PC-3 (cell line): Measurements from ENCODE around the gene GZMA. TPM values are rescaled to one million over a fixed set of nuclear protein-coding genes. Genes with fewer than 3 reads are reported as not detected.
"Not testable (repeated sequence)": the region's sequence is repeated elsewhere in the genome, so short reads cannot be mapped to it uniquely, and the experiment has no call there.

Experiments
- ATAC-seq: fragments of 200-7000 bp; cut with Tn5 transposase; 2 replicates; pipeline ENCODE4 v1.9.1; 2020; ENCODE audit warnings: mild to moderate bottlenecking, moderate library complexity
- BruUV-seq: library from RNA; stranded (reverse); fragments of 400-500 nt; replicated peaks from 2 replicates; lab custom pipeline; 2021; lab: Mats Ljungman, UMichigan
- CTCF ChIA-PET: fragments of 300-600 bp; sonication (Branson Sonifier 250); formaldehyde crosslinking; loops from one replicate; lab custom pipeline; 2022; ENCODE audit warnings: antibody characterized with exemption; lab: Charles Lee
- POLR2A ChIA-PET: fragments of 300-600 bp; sonication (Branson Sonifier 250); formaldehyde crosslinking; loops from one replicate; lab custom pipeline; 2022; ENCODE audit warnings: antibody characterized with exemption; ENCODE audit not compliant: unreplicated experiment; lab: Charles Lee
- DNase-seq: peaks from one replicate; pipeline ENCODE4 v3.0.0-alpha.2; 2015
- H2AFZ ChIP-seq: fragments of 300-600 bp; sonication (generic); 2 replicates; pipeline ENCODE4 v1.6.0; 2016; ENCODE audit warnings: antibody characterized with exemption, low read length
- H3F3A ChIP-seq: fragments of 300-600 bp; sonication (generic); one replicate; pipeline ENCODE4 v1.6.0; 2017; ENCODE audit warnings: antibody characterized with exemption, low read length, control low read depth, mild to moderate bottlenecking; ENCODE audit not compliant: unreplicated experiment
- H3K27ac ChIP-seq: fragments of 300-600 bp; sonication (generic); 2 replicates; pipeline ENCODE4 v1.5.1; 2016; ENCODE audit warnings: mild to moderate bottlenecking, low read length
- H3K27me3 ChIP-seq: fragments of 300-600 bp; sonication (generic); 2 replicates; pipeline ENCODE4 v1.6.1; 2016; ENCODE audit warnings: low read length, mixed read lengths
- H3K36me3 ChIP-seq: fragments of 300-600 bp; sonication (generic); 2 replicates; pipeline ENCODE4 v1.6.1; 2016; ENCODE audit warnings: low read depth, mixed run types, low read length, mixed read lengths
- H3K4me1 ChIP-seq: fragments of 300-600 bp; sonication (generic); 2 replicates; pipeline ENCODE4 v1.5.1; 2016; ENCODE audit warnings: low read length; ENCODE audit not compliant: insufficient read depth
- H3K4me2 ChIP-seq: fragments of 300-600 bp; sonication (generic); 2 replicates; pipeline ENCODE4 v1.6.0; 2016; ENCODE audit warnings: low read length
- H3K4me3 ChIP-seq: fragments of 300-600 bp; sonication (generic); 2 replicates; pipeline ENCODE4 v1.5.1; 2016; ENCODE audit warnings: mild to moderate bottlenecking, low read length, mixed read lengths
- H3K79me2 ChIP-seq: fragments of 300-600 bp; sonication (generic); 2 replicates; pipeline ENCODE4 v1.6.1; 2017; ENCODE audit warnings: low read length, mixed read lengths
- H3K9ac ChIP-seq: fragments of 300-600 bp; sonication (generic); 2 replicates; pipeline ENCODE4 v1.6.0; 2016; ENCODE audit warnings: mild to moderate bottlenecking, low read length
- H3K9me2 ChIP-seq: fragments of 300-600 bp; sonication (generic); replicated peaks from 2 replicates; pipeline ENCODE4 v1.6.1; 2016; ENCODE audit warnings: mixed run types, low read length, mixed read lengths
- H3K9me3 ChIP-seq: fragments of 300-600 bp; sonication (generic); 2 replicates; pipeline ENCODE4 v1.6.1; 2016; ENCODE audit warnings: low read length, mixed read lengths
- H4K20me1 ChIP-seq: fragments of 300-600 bp; sonication (generic); 2 replicates; pipeline ENCODE4 v1.6.1; 2016; ENCODE audit warnings: low read length, mixed read lengths
- CTCF ChIP-seq: fragments of 300-600 bp; sonication (generic); conservative IDR thresholded peaks from 2 replicates; pipeline ENCODE4 v1.5.1; 2017; ENCODE audit warnings: antibody characterized with exemption, low read depth, mild to moderate bottlenecking, low read length
- EZH2 ChIP-seq: fragments of 300-600 bp; sonication (generic); IDR thresholded peaks from one replicate; pipeline ENCODE4 v1.6.1; 2017; ENCODE audit warnings: antibody characterized with exemption, mild to moderate bottlenecking, low read length; ENCODE audit not compliant: unreplicated experiment
- EZH2phosphoT487 ChIP-seq: fragments of 300-600 bp; sonication (generic); IDR thresholded peaks from 2 replicates; pipeline ENCODE4 v1.6.1; 2018; ENCODE audit warnings: mild to moderate bottlenecking, antibody characterized with exemption, low read length, borderline replicate concordance
- intact Hi-C: fragments of 100-400 bp; cut with micrococcal nuclease; formaldehyde crosslinking; loops from 2 replicates; pipeline ENCODE4 v1.9.0; 2023
- total RNA-seq: library from RNA; depleted of rRNA; stranded (reverse); fragments of >200 nt; gene quantifications from 2 replicates; pipeline ENCODE4 v1.2.3, GENCODE V29; 2014

GZMA gene
- total RNA-seq, 1 experiment from 2014 or later, result not detected

- POLR2A ChIA-PET, result no interaction called here
- no peaks in the 10 kb centered on the region for H4K20me1 ChIP-seq
Observed at GRCh38 chr5:55104946-55105701, 2.7 kb downstream of the GZMA start.

GRCh38 chr5:55105976-55106375 is 3.5 kb downstream of the GZMA start:
- H4K20me1 ChIP-seq, CTCF ChIA-PET, H3K27me3 ChIP-seq, intact Hi-C loops, H3K4me3 ChIP-seq, H3K4me1 ChIP-seq, H3K9me3 ChIP-seq, H3K9me2 ChIP-seq, ATAC-seq, H2AFZ ChIP-seq, H3K79me2 ChIP-seq, H3K27ac ChIP-seq, POLR2A ChIA-PET, H3K9ac ChIP-seq, H3K4me2 ChIP-seq, H3K36me3 ChIP-seq, H3F3A ChIP-seq, BruUV-seq, DNase-seq: not testable (repeated sequence)

More at GRCh38 chr5:55104946-55105701, 2.7 kb downstream of the GZMA start:
- H3K27ac ChIP-seq, result no peak overlapping the region
- CTCF ChIA-PET, result no interaction called here
- TF ChIP-seq EZH2 (no peak), EZH2phosphoT487 (no peak), CTCF (no peak)
- intact Hi-C loops, result no loop called here
- DNase-seq (no peak), ATAC-seq (no peak)
- H3K36me3 ChIP-seq, result no peaks in the 10 kb centered on the region
- H3F3A ChIP-seq, result no peaks in the 10 kb centered on the region
- no peak overlapping the region for H3K4me3 ChIP-seq
- H3K4me2 ChIP-seq, result no peak overlapping the region
- no peaks in the 10 kb centered on the region for H3K4me1 ChIP-seq
- no peak overlapping the region for H2AFZ ChIP-seq
- no TSS peak for BruUV-seq
- no peaks in the 10 kb centered on the region for H3K79me2 ChIP-seq
- H3K9me2 ChIP-seq, result no peaks in the 10 kb centered on the region
- no peaks in the 10 kb centered on the region for H3K27me3 ChIP-seq
- no peak overlapping the region for H3K9ac ChIP-seq
- H3K9me3 ChIP-seq, result no peaks in the 10 kb centered on the region

GRCh38 chr5:55108661-55109060 is 6.2 kb downstream of the GZMA start:
- CTCF ChIA-PET, result no interaction called here

More at GRCh38 chr5:55108661-55109060, 6.2 kb downstream of the GZMA start:
- Histone ChIP-seq H3K36me3 (no peaks in the 10 kb centered on the region), H3K27ac (no peak overlapping the region), H3K4me1 (no peaks in the 10 kb centered on the region), H3K9me3 (no peaks in the 10 kb centered on the region), H3K79me2 (no peaks in the 10 kb centered on the region), H3K27me3 (no peaks in the 10 kb centered on the region), H3K9me2 (no peaks in the 10 kb centered on the region), H3F3A (no peaks in the 10 kb centered on the region), H4K20me1 (no peaks in the 10 kb centered on the region), H2AFZ (no peak overlapping the region), H3K9ac (no peak overlapping the region), H3K4me3 (no peak overlapping the region), H3K4me2 (no peak overlapping the region)
- BruUV-seq, result no TSS peak
- ATAC-seq, result no peak
- no peak for DNase-seq
- POLR2A ChIA-PET, result no interaction called here
- intact Hi-C loops, result no loop called here
- TF ChIP-seq EZH2 (no peak), CTCF (no peak), EZH2phosphoT487 (no peak)
